GM19397 (cell line): ENCODE data around the gene FGFRL1.
"Not testable (repeated sequence)": the region's sequence is repeated elsewhere in the genome, so short reads cannot be mapped to it uniquely, and the experiment has no call there.

ENCODE experiments used
- ATAC-seq: cut with Tn5 transposase; IDR thresholded peaks from one replicate; pipeline ENCODE4 v1.9.1; 2021; ENCODE audit warnings: mild to moderate bottlenecking, moderate library complexity; ENCODE audit not compliant: unreplicated experiment

Gene FGFRL1

DNA sequence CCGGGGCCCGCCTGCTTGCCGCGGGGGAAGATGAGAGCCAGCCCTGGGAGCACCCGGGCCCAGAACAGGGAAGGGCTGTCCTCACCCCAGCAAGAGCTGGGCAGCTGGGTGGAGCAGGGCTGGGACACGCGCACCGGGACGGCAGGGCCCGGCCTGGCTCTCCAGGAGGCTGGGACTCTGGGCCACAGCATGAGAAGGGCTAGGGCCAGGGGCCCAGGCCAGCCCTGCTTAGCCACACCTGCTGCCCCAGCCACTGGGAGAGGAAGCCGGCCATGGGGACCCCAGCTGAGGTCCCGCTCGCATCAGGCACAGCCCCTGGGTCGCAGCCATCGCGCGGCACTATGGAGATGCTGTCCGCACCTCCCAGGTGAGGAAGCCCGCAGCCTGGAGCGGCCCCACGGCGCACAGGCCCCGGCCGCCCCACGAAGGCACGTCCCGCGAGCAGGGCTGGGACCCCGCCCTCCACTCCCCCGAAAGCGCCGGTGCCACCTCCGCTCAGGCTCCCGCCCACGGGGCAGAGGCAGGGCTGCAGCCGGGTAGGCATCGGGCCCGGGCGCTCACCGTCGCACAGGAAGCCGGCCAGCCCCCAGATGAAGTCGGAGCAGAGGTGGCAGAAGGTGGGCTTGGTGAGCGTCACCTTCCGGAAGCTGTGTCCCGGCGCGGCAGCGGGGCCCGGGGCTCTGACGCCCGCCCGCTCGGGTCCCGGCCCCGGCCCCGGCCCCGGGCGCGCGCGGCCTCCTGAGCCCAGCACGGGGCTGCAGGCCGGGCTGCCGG is 38.6 kb upstream of the FGFRL1 start:
- peak; percentile 38 for ATAC-seq

DNA sequence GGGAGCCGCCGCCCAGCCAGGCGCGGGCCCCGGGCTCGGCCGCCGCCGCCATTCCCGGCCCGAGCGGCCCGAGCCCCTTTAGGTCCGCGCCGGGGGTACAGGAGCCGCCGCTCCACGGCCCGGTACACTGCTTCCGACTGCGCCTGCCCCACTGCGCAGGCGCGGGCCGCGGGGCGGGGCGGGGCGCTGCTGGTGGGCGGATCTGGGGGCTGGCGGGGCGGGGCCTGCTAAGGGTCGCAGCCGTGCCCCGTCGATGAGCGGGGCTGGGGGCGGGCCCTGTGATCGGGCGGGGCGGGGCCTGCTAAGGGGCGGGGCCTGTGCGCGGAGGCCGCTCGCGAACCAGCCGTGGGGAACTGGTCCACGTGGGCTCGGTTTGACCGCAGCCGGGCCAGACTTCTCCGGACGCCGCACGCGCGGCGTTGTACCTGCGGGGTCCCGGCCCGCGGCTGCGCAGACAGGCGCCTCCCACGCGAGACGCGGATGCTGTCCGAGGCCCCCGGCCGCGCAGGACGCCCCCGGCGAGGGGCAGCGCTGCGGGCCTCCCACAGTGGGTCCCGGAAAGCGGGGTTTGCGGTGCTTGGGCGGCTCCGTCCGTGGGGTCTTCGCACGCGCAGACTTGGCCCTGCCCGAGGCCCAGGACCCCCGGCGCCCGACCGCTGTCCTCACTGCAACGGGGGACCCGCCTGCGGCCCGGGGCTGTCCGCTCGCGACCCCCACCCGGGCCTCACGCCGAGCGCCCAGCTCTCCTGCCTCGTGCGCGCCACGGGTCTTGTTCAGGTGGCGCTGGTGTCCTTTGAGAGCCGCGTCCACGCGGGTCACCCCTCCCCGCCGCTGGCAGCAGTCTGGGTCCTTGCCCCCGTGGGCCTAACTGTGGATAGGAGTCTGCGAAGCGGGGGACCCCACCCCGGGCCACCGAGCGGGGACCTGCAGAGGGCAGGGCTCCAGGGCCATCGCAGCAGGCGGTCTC is 37.7 kb upstream of the FGFRL1 start, which contains the start of gene DGKQ:
Gene DGKQ, minus strand, starts transcription at position 139 of the 967 bp plus-strand sequence. Its CDS starts 87 bp downstream, at position 52.
- ATAC-seq = peak; percentile 80

DNA sequence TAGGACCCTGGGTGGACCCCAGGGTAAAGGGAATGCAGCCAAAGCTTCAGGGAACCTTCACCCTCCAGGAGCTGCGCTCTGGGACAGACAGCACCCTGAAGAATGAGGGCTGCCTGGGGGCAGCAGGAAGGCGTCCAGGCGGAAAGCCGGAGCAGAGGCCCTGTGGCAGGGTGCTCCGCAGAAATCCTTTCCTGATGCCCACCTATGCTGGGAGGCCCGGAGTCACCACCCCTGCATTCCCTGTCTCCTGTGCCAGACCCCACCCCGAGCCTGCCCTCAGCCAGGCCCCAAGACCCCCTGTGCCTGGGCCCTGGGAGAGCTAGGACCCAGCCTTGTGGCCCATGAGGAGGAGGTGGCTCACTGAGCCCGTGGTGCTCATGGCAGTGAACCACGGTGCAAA is 36.8 kb upstream of the FGFRL1 start:
- ATAC-seq = no peak

DNA sequence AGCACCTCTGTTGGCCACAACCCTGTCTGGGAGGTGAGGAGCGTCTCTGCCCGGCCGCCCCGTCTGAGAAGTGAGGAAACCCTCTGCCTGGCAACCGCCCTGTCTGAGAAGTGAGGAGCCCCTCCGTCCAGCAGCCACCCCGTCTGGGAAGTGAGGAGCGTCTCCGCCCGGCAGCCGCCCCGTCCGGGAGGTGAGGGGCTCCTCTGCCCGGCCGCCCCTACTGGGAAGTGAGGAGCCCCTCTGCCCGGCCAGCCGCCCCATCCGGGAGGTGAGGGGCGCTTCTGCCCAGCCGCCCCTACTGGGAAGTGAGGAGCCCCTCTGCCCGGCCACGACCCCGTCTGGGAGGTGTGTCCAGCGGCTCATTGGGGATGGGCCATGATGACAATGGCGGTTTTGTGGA is 35.4 kb upstream of the FGFRL1 start:
- not testable (repeated sequence) for ATAC-seq

DNA sequence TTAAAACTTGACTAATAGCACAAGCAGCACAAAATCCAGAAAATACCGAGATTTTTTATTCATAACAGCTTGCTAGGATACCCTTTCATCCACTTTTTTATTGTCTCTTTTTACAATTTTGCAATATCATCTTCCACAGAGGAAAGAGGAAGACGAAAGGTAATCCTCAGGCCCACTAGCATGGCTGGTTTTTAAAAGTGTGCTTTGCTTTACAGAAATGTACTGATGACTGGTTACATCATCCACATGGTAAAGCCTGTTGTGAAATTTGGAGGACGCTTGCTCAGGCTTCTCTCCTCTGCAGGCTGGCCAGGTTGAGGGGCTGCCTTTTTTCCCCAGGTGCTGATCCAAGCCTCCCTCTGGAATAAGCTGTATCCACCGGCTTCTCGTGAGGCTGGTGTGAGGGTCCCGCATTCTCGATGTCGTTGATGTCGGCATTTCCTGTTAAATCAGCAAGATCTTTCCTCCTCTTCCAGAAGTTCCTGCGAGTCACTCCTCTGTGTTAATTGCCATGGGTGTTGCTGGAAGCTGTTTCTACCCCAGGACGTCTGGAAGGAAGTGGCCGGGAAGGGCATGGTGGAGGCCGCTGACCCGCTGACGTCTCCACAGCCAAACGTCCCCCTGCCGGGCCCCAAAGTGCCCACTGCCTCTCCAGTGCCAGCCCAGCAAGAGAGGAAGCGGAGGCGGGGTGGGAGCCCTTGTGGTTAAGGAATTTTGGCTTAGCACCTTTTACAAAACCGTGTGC is 32.3 kb upstream of the FGFRL1 start:
- no peak for ATAC-seq

DNA sequence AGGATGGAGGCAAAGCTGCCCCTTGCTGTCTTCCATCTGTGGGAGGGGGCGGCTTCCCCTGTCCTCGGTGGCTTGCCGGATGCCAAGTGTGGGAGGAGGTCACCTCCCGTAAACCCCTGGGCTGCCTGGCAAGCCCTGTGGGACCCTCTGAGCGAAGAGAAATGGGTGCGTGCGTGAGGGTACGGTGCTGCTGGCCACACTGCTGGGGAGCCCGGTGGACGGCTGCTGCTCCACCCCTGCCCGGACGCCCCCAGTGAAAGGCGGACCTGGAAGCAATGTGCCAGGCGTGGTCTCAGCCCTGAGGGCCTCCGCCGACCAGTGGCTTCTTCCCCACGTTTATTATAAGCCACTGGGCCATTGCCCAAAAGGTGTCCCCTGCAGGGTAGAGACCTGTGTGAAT is 29.1 kb upstream of the FGFRL1 start:
- ATAC-seq = no peak

DNA sequence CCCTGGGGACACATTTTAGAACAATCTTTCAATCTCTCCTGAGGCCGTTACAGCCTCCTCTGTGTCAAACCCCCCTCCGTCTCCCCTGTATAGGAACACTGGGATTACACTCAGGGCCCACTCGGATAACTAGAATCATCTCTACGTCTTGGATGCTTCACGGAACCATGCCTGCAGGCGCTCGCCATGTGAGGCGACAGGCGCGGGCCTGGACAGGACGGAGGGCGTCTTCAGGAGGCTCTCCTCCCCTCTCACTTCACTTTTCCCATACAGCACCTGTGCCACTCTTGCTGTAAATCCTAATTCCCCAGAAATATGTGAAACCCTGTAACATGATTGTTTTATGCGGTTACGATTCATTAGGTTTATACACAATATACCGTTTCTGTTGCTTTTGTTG is 28.6 kb upstream of the FGFRL1 start:
- no peak for ATAC-seq

DNA sequence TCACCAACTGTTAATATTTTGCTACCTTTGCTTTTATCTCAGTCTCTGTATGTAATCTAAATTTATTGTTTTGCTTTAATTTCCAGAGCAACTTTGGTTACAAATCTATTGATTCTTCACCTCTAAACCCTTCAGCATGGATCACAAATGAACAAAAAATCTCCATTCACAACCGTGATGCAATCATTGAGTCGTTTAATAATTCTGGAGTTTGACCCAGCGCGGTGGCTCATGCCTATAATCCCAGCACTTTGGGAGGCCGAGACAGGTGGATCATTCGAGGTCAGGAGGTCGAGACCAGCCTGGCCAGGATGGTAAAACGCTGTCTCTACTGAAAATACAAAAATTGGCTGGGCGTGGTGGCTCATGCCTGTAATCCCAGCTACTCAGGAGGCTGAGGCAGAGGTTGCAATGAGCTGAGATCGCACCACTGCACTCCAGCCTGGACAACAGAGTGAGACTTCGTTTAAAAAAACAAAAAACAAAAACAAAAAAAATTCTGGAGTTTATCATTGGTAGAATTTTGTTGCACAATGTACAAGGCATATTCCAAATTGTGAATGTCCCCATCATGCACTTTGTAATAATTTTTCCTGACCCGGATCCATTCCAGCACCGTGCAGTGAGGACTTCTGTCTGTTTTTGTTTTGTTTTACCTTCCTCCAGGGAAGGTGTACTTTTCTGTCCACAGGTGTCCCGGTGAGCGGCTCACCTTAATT is 26.9 kb upstream of the FGFRL1 start:
- no peak for ATAC-seq

DNA sequence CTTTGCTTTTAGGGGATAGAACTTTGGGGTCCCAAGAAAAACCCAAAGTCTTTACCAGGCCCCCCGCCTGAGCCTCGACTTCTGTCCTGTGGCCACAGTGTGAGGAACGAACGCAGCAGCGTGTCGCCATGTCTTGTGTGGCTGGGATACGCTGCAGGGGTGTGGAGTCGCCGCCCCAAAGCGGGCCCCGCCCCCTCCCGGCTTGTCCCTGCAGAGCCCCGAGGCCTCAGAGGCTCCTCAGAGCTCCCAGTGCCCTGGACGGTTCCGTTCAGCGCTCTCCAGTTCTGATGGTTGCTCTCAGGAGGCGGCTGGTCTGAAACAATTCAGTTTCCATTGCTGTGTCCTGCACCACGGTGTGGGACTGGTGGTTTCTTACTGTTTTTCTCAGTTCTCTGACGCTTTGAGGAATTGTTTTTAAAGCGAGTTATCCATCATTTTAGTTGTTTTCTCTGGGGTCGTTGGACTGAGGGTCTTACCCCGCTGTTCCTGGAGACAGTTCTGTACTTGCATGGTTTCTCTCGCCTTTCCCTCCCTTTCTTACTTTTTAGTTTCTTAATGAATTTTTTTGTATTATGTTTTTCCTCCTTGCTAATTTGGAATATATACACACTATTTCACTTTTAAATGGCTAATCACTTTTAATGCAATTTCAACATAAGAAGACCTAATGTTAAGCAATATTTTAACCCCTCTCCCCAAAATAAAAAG is 26.1 kb upstream of the FGFRL1 start:
- no peak for ATAC-seq

DNA sequence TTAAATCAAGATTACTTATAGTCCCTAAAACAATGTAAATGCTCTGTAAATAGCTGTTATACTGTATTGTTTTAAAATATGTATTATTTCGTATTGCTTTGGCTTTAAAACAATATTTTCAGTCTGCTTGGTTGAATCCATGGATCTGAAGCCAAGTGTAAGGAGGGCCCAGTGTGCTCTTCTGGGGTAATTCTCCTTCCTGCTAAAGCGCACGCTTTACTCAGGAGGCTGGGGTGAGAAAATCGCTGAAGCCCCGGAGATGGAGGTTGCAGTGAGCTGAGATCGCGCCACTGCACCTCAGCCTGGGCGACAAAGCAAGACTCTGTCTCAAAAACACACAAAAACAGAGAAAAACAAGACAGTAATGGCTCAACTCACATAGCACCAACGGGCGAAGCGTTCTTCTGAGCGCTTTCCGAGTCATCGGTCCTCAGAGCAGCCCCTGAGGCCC is 25.0 kb upstream of the FGFRL1 start:
- ATAC-seq = no peak

DNA sequence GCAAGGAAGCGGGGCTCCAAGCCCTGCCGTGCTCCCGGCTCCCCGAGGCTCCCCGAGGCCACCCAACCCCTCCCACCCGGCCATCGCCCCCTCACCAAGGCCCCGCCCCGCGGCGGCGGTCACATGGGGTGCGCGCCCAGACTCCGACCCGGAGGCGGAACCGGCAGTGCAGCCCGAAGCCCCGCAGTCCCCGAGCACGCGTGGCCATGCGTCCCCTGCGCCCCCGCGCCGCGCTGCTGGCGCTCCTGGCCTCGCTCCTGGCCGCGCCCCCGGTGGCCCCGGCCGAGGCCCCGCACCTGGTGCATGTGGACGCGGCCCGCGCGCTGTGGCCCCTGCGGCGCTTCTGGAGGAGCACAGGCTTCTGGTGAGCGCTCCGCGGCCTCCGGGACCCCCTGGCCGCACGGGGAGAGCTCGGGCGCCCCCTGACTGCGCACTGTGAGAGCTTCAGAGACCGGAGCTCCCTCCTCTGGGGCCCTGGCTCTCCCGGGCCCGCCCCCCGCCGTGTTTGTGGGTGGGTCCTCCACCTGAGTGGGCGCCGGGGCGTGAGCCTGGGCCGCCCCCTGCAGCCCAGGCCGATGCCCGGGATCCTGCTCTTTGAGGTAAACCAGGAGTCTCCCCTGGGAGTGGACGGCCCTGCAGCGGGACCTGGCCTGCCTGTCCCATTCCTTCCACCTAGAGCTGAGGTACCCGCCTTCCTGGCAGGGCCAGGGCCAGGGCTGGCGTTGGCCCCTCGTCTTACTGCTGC is 24.4 kb upstream of the FGFRL1 start, which contains the start of gene IDUA:
Gene IDUA, plus strand, starts transcription at position 166 of the 745 bp plus-strand sequence. Its CDS starts 41 bp downstream, at position 207.
- peak; percentile 66 for ATAC-seq

DNA sequence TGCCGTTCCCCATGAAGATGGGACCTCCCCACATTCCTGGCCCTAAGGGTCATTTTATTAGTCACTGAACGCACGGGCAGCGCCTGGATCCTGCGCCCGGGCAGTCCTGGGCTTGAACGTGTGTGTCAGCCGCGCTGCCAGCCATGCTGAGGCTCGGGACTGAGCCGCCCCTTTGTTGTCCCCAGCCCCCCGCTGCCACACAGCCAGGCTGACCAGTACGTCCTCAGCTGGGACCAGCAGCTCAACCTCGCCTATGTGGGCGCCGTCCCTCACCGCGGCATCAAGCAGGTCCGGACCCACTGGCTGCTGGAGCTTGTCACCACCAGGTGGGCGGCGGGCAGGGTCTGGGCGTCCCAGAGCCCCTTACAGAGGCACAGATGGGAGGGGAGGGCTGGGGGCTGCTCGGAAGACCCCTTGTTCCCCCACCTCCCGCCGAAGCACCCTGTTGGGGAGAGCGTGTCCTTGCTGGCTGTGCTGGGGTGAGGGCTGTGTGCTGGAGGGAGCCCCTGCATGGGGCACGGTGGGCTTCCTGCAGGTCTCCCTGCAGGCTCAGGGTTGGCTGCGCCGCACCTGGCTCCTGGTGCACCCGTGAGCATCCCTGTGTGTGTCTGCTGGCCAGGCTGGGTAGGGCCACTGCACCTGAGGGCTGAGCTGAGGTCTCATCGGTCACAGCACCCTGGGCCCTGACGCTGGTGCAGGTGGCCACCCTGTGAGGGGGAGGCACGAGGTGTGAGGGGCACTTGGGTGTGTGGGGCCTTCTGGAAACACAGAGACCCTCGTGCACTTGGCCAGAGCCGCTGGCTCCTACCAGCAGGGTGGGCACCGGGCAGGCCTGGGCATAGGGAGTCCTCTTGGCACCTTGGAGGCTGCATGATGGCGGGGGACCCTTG is 23.6 kb upstream of the FGFRL1 start:
- no peak for ATAC-seq

DNA sequence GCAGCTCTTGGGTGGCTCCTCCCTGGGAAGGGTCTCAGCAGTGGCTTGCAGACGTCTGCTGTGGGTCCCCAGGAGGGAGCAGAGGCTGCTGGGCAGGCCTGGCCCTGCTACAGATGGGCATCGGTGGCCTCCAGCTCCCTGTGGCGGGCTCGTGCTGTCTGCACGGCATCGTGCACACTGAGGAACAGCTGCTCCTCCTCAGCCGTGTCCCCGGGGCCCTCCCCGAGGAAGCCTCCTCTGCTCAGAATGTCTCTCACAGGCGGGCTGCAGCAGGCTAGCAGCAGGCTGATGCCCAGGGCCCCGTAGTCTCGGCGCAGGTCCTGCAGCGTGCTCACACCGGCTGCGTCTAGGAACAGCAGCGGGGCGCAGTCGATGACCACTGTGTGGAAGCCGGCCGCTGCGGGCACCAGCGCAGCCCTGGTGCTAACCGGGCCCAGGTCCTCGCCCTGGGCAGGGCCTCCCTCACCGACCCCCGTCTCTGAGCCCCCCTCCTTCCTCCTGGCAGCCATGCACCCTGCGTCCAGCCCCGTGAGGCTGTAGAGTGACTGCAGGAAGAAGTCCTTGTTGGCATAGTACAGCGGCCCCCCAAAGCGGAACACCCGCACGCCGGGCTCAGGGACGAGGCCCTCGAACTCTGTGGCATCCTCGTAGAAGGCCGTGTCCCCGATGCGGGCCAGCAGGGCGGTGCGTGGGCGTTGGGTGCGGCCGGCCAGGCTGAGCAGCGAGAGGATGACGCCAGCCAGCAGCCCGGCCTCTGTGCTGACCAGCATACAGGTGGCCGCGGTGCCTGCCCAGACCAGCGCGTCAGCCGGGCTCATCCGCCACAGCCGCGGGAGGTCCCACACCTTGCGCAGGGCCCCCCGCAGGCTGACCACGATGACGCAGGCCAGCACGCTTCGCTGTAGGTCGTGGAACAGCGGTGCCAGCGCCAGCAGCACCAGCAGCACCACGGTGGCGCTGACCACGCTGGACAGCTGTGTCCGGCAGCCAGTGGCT is 22.4 kb upstream of the FGFRL1 start:
- no peak for ATAC-seq

DNA sequence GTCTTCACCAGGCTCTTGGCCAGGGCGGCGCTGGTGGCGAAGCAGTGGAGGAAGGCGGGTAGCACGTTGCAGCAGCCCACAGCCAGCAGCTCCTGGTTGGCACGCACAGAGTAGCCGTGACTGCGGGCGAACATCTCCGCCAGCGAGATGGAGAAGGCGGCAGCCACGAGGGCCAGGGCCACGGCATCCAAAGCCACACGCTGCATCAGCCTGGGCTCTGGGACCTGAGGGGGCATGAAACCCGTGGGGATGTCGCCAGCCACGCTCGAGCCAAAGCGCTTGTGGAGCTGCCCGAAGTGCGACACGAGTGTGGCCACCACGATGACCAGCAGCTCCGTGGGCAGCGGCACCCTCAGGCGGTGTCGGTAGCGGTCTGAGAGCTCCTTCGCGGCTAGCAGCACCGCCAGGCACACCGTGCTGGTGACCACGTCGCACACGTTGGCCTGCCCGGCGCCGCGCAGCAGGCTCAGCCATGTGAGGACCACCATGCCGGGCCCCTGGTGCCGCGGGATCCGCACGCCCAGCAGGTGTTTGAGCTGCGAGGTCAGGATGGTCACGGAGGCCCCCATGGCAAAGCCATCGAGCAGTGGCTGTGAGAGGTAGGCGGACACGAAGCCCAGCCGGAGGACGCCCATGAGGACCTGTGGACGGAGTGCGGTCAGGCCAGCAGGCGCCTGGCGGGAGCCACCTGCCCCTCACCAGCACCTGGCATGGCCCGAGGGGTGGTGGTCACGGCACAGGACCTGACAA is 21.5 kb upstream of the FGFRL1 start:
- no peak for ATAC-seq

DNA sequence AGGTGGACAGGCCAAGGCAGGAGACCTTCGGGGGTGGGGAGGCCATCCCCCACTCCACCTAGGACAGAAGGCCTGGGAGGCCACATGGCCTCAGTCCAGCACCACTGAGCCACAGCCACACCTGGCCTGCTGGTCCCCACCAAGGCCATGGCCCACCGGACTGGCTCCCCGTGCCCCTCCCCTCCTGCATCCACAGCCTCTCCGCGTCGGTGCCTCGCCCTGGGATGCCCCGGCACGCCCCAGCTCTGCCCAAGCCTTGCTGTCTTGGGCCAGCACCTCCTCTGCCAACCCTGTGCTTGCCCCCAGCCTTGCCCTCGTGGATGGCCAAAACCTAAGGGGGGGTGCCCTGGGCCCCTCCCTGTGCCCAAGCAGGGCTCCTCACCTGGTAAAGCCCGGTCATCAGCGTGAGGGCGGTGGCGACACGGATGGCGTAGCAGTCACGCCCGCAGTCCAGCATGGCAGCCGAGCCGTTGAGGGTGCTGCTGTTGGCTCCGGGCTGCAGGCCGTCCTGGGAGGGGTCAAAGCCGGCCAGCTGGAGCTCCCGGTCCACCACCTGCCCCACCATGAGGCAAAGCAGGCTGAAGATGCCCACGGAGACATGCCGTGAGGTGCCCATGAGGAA is 20.6 kb upstream of the FGFRL1 start:
- no peak for ATAC-seq
